K562 (cell line): ENCODE data around the gene LRRC75A. TPM values are rescaled to one million over a fixed set of nuclear protein-coding genes. Genes with fewer than 3 reads are reported as not detected.

ENCODE experiments used
- ATAC-seq: fragments of 200-7000 bp; cut with Tn5 transposase; 3 replicates; pipeline ENCODE4 v1.9.1; 2020; ENCODE audit warnings: moderate library complexity
- BruUV-seq: library from RNA; stranded (reverse); fragments of 400-500 nt; replicated peaks from 2 replicates; lab custom pipeline; 2021; lab: Mats Ljungman, UMichigan
- CTCF ChIA-PET: fragments of 300-600 bp; formaldehyde crosslinking; extraction: SDS; loops from one replicate; lab custom pipeline; 2021; ENCODE audit warnings: low intra/inter-chr PET ratio; lab: Yijun Ruan, JAX
- POLR2A ChIA-PET: fragments of 300-600, 350-650 bp; sonication (Branson Sonifier 250); formaldehyde crosslinking; extraction: SDS; loops from one replicate; lab custom pipeline; 2021; ENCODE audit warnings: antibody characterized with exemption, inconsistent platforms; lab: Yijun Ruan, JAX
- DNase-seq, 4 experiments: peaks; one replicate each; pipeline versions ENCODE4 v3.0.0 to v3.0.0-alpha.2; 2011 to 2018; ENCODE audit warnings: low spot score in 3 of 4, mixed read lengths in 3 of 4; ENCODE audit errors: extremely low read depth in 1 of 4
- FAIRE-seq: peaks from 2 replicates; lab custom pipeline; 2011; peaks lifted over from hg19 to GRCh38; lab: Jason Lieb, UNC
- H2AFZ ChIP-seq: 2 replicates; pipeline ENCODE4 v1.6.0; 2011; ENCODE audit warnings: low read depth, low read length, control low read depth, inconsistent platforms
- H3K27ac ChIP-seq: fragments of 200-600 bp; 3 replicates; pipeline ENCODE4 v1.8.0; 2011; ENCODE audit warnings: low read depth, mild to moderate bottlenecking, control low read depth, inconsistent platforms, low read length, moderate library complexity, mixed read lengths; ENCODE audit errors: extremely low read depth
- H3K27me3 ChIP-seq, 2 experiments: fragments of 300-600 bp in 1 of 2; 2 replicates in 1 of 2; 3 replicates in 1 of 2; pipeline versions ENCODE4 v1.6.0 to v1.8.0; 2011; ENCODE audit warnings: inconsistent platforms in 2 of 2, low read length in 2 of 2, mild to moderate bottlenecking in 1 of 2, mixed read lengths in 1 of 2, moderate library complexity in 1 of 2; ENCODE audit not compliant: control insufficient read depth in 2 of 2, insufficient read depth in 2 of 2
- H3K36me3 ChIP-seq: fragments of 300-600 bp; 3 replicates; pipeline ENCODE4 v1.8.0; 2011; ENCODE audit warnings: mild to moderate bottlenecking, low read length, inconsistent platforms; ENCODE audit not compliant: control insufficient read depth, insufficient read depth
- H3K4me1 ChIP-seq, 2 experiments: fragments of 200-600 bp in 1 of 2; replicated peaks in 1 of 2; 2 replicates in 1 of 2; 3 replicates in 1 of 2; pipeline versions ENCODE4 v1.5.1 to v1.8.0; 2011; ENCODE audit warnings: inconsistent platforms in 2 of 2, low read length in 2 of 2, mild to moderate bottlenecking in 1 of 2, mixed read lengths in 1 of 2, moderate library complexity in 1 of 2; ENCODE audit not compliant: control insufficient read depth in 2 of 2, insufficient read depth in 2 of 2
- H3K4me2 ChIP-seq: 2 replicates; pipeline ENCODE4 v1.6.1; 2011; ENCODE audit warnings: low read length, control low read depth, inconsistent platforms, mixed read lengths; ENCODE audit not compliant: insufficient read depth
- H3K4me3 ChIP-seq: fragments of 200-600 bp; sonication (generic), shearing (Covaris generic); 2 replicates; pipeline ENCODE4 v1.5.1; 2016; ENCODE audit warnings: control low read depth, inconsistent platforms
- H3K79me2 ChIP-seq: fragments of 200-600 bp; 3 replicates; pipeline ENCODE4 v1.8.0; 2011; ENCODE audit warnings: low read length, inconsistent platforms; ENCODE audit not compliant: control insufficient read depth, insufficient read depth
- H3K9ac ChIP-seq, 2 experiments: 2 replicates each; pipeline versions ENCODE4 v1.6.0 to v1.6.1; 2011; ENCODE audit warnings: low read depth in 2 of 2, low read length in 2 of 2, control low read depth in 1 of 2, inconsistent platforms in 1 of 2, mild to moderate bottlenecking in 1 of 2, mixed read lengths in 1 of 2; ENCODE audit not compliant: insufficient read depth in 1 of 2
- H3K9me1 ChIP-seq: one replicate; pipeline ENCODE4 v1.6.0; 2011; ENCODE audit warnings: inconsistent platforms, mild to moderate bottlenecking, low read length, moderate library complexity; ENCODE audit not compliant: control insufficient read depth, insufficient read depth
- H3K9me3 ChIP-seq: replicated peaks from 2 replicates; pipeline ENCODE4 v1.5.1; 2011; ENCODE audit warnings: low read depth, low read length, inconsistent platforms; ENCODE audit not compliant: control insufficient read depth, insufficient read depth
- H4K20me1 ChIP-seq: replicated peaks from 2 replicates; pipeline ENCODE4 v1.6.1; 2011; ENCODE audit warnings: low read length, inconsistent platforms, mixed read lengths; ENCODE audit not compliant: control insufficient read depth, insufficient read depth
- CHD1 ChIP-seq: fragments of 200-600 bp; sonication (generic); IDR thresholded peaks from one replicate; pipeline ENCODE4 v1.6.1; 2012; ENCODE audit warnings: mild to moderate bottlenecking, moderate library complexity, low read length, inconsistent platforms
- DACH1 ChIP-seq: fragments of 450-650 bp; IDR thresholded peaks from 2 replicates; pipeline ENCODE4 v1.6.1; 2018; ENCODE audit not compliant: partially characterized antibody
- EZH2 ChIP-seq: IDR thresholded peaks from 2 replicates; pipeline ENCODE4 v1.6.1; 2012; ENCODE audit warnings: low read depth, mild to moderate bottlenecking, inconsistent platforms, low read length, borderline replicate concordance
- HNRNPK ChIP-seq: fragments of 200-400 bp; formaldehyde crosslinking; IDR thresholded peaks from one replicate; pipeline ENCODE4 v1.6.1; 2018; ENCODE audit warnings: mild to moderate bottlenecking, low read depth, low read length; ENCODE audit not compliant: poor library complexity, severe bottlenecking
- KLF10 ChIP-seq: fragments of 250-450 bp; sonication (Bioruptor Pico); IDR thresholded peaks from 2 replicates; pipeline ENCODE4 v1.6.1; 2021; ENCODE audit warnings: matching md5 sums
- NFYB ChIP-seq: IDR thresholded peaks from 2 replicates; pipeline ENCODE4 v1.6.1; 2011; ENCODE audit warnings: mild to moderate bottlenecking, moderate library complexity; ENCODE audit not compliant: insufficient read length; ENCODE audit errors: extremely low read depth
- NR1H2 ChIP-seq: sonication (generic); formaldehyde crosslinking; IDR thresholded peaks from 2 replicates; pipeline ENCODE4 v1.4.0; 2020; ENCODE audit warnings: mild to moderate bottlenecking, missing genetic modification reagents
- PHF20 ChIP-seq: fragments of 450-650 bp; IDR thresholded peaks from 2 replicates; pipeline ENCODE4 v1.6.1; 2018; ENCODE audit not compliant: partially characterized antibody
- SUPT5H ChIP-seq: fragments of 450-650 bp; IDR thresholded peaks from 2 replicates; pipeline ENCODE4 v1.6.1; 2016
- THAP7 ChIP-seq: fragments of 250-450 bp; sonication (Bioruptor Pico); IDR thresholded peaks from 2 replicates; pipeline ENCODE4 v1.5.0; 2021
- ZNF282 ChIP-seq: sonication (generic); formaldehyde crosslinking; IDR thresholded peaks from 2 replicates; pipeline ENCODE4 v1.8.1; 2023; ENCODE audit warnings: missing genetic modification reagents
- ZNF584 ChIP-seq: fragments of 200-800 bp; sonication (Bioruptor generic); IDR thresholded peaks from 2 replicates; pipeline ENCODE4 v1.6.1; 2016; ENCODE audit warnings: low read depth, mild to moderate bottlenecking, missing genetic modification characterization, missing compliant biosample characterization
- WGBS: fragments of 100-300 bp; shearing (Covaris generic); methylation state at CpG from one replicate; pipeline ENCODE4 v1.1.6; 2016; ENCODE audit warnings: low coverage, mixed read lengths; ENCODE audit not compliant: insufficient coverage; ENCODE audit errors: missing lambda C conversion rate; 5-methylcytosine and 5-hydroxymethylcytosine counted together
- in situ Hi-C: fragments of 300-500 bp; cut with MboI; formaldehyde crosslinking; loops from 4 replicates; pipeline ENCODE4 v1.15.0; 2018; ENCODE audit warnings: inconsistent platforms, mixed read lengths
- intact Hi-C: fragments of 100-400 bp; cut with micrococcal nuclease; formaldehyde crosslinking; loops from 2 replicates; pipeline ENCODE4 v1.14.2; 2022
- polyA plus RNA-seq, 8 experiments: library from polyadenylated mRNA; depleted of rRNA in 4 of 8; stranded (reverse) in 5 of 8; unstranded in 3 of 8; fragments of >200 nt; fragmentation: Nextera tagmentation in 2 of 8; fragmentation: Illumina TruSeq in 1 of 8; extraction: Ambion mirVana in 2 of 8; extraction: Trizol in 1 of 8; gene quantifications; 2 replicates each; pipeline versions ENCODE4 v1.2.1 to v1.2.3, GENCODE V29; 2011 to 2014; ENCODE audit warnings: inconsistent platforms in 1 of 8, missing spikeins in 1 of 8
- total RNA-seq, 7 experiments: library from RNA; depleted of rRNA in 6 of 7; stranded (reverse); fragments of >200 nt in 6 of 7; fragmentation: Illumina TruSeq in 2 of 7; extraction: Trizol in 2 of 7; gene quantifications; 2 replicates each; pipeline versions ENCODE4 v1.2.1 to v1.2.3, GENCODE V29; 2011 to 2021; ENCODE audit warnings: low replicate concordance in 1 of 7
- TF ChIP-seq, protein P1 (sequence below): fragments of 450-650 bp; IDR thresholded peaks from 2 replicates; pipeline ENCODE4 v1.6.1; 2016; ENCODE audit warnings: mild to moderate bottlenecking

Gene LRRC75A
- total and polyA plus RNA-seq, 9 of the 15 experiments (the other 6 are each of a cell fraction or from before 2014, with no cell fraction given): 0.04 to 0.34 (median 0.08) TPM; not detected in 5

GRCh38 chr17:16537130-16537458 is 45.1 kb upstream of the LRRC75A start:
- FAIRE-seq (no peak), DNase-seq (no peak), ATAC-seq (no peak)
- H3K9me1 ChIP-seq: no peaks in the 10 kb centered on the region
- H3K4me2 ChIP-seq: no peak overlapping the region
- no peak overlapping the region for H2AFZ ChIP-seq
- H3K27ac ChIP-seq: no peak overlapping the region
- ChIA-PET CTCF (interaction anchor here (0.6 kb wide), 1 partner anchor 53 kb away, joined by 4 read pairs; no protein-coding TSS in a partner anchor), POLR2A (no interaction called here)
- intact Hi-C loops: no loop called here
- peaks cover 0 to 10% of the 10 kb centered on the region in 2 experiments; a peak in 2 of 5 replicates for H3K4me1 ChIP-seq
- no peaks in the 10 kb centered on the region for H3K9me3 ChIP-seq
- H3K9ac ChIP-seq: no peak overlapping the region
- in situ Hi-C loops: no loop called here
- H3K27me3 ChIP-seq: no peaks in the 10 kb centered on the region
- no peak overlapping the region for H3K4me3 ChIP-seq
- H3K79me2 ChIP-seq: no peaks in the 10 kb centered on the region
- WGBS: 32% methylated on average over 2 of the region's 2 CpGs
- H3K36me3 ChIP-seq: no peaks in the 10 kb centered on the region
- no peaks in the 10 kb centered on the region for H4K20me1 ChIP-seq
- no TSS peak for BruUV-seq
- TF ChIP-seq NR1H2 (CRISPR knock-in tag) (no peak), THAP7 (no peak), EZH2 (no peak), SUPT5H (no peak), KLF10 (CRISPR knock-in tag) (no peak), ZNF584 (CRISPR knock-in tag) (no peak), DACH1 (no peak), CHD1 (no peak), NFYB (no peak), ZNF282 (CRISPR knock-in tag) (no peak), HNRNPK (no peak), PHF20 (no peak)
- TF ChIP-seq, protein P1, sequence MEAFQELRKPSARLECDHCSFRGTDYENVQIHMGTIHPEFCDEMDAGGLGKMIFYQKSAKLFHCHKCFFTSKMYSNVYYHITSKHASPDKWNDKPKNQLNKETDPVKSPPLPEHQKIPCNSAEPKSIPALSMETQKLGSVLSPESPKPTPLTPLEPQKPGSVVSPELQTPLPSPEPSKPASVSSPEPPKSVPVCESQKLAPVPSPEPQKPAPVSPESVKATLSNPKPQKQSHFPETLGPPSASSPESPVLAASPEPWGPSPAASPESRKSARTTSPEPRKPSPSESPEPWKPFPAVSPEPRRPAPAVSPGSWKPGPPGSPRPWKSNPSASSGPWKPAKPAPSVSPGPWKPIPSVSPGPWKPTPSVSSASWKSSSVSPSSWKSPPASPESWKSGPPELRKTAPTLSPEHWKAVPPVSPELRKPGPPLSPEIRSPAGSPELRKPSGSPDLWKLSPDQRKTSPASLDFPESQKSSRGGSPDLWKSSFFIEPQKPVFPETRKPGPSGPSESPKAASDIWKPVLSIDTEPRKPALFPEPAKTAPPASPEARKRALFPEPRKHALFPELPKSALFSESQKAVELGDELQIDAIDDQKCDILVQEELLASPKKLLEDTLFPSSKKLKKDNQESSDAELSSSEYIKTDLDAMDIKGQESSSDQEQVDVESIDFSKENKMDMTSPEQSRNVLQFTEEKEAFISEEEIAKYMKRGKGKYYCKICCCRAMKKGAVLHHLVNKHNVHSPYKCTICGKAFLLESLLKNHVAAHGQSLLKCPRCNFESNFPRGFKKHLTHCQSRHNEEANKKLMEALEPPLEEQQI: no peak
